Fibroblast of lung (primary cell): ENCODE measurements around the gene METTL4.

Source experiments
- CTCF ChIP-seq, 2 donors: IDR thresholded peaks in 1 of 2; conservative IDR thresholded peaks in 1 of 2; 1 replicate in 1 of 2; 2 replicates in 1 of 2; pipeline ENCODE4 v1.5.1; 2011 to 2012; ENCODE audit warnings: low read length in 2 of 2, control low read depth in 1 of 2, inconsistent platforms in 1 of 2, low read depth in 1 of 2, mild to moderate bottlenecking in 1 of 2
- EZH2 ChIP-seq: IDR thresholded peaks from 2 replicates; pipeline ENCODE4 v1.5.1; 2012; ENCODE audit warnings: low read length, control low read depth, mild to moderate bottlenecking; ENCODE audit errors: missing control alignments

- TF ChIP-seq CTCF (conservative IDR thresholded peaks at IDR 0.05 in 1 of 2, IDR thresholded peaks at IDR 0.05 in 1 of 2; ENCODE audit: low read depth in 1 of 2, low read length in 2 of 2) (no peak), EZH2 (no peak)
Measured at GRCh38 chr18:2513616-2514015, 57.7 kb downstream of the METTL4 start.
